NT2/D1 (cell line): ENCODE data around the gene PCBP2.

Source experiments
- DNase-seq: peaks from one replicate; pipeline ENCODE4 v3.0.0-alpha.2; 2011; ENCODE audit warnings: low read depth, low spot score
- H3K27me3 ChIP-seq: 2 replicates; pipeline ENCODE4 v1.6.0; 2011; ENCODE audit warnings: mild to moderate bottlenecking; ENCODE audit not compliant: insufficient read length, insufficient read depth
- H3K36me3 ChIP-seq: 2 replicates; pipeline ENCODE4 v1.6.1; 2011; ENCODE audit warnings: mild to moderate bottlenecking, low read length, mixed read lengths; ENCODE audit not compliant: insufficient read depth, insufficient read length
- H3K4me1 ChIP-seq: 2 replicates; pipeline ENCODE4 v1.5.1; 2011; ENCODE audit not compliant: insufficient read depth, insufficient read length
- H3K4me3 ChIP-seq: 2 replicates; pipeline ENCODE4 v1.5.1; 2011; ENCODE audit warnings: low read depth; ENCODE audit not compliant: insufficient read length
- H3K9ac ChIP-seq: 2 replicates; pipeline ENCODE4 v1.6.0; 2011; ENCODE audit warnings: low read depth; ENCODE audit not compliant: insufficient read length
- H3K9me3 ChIP-seq: 2 replicates; pipeline ENCODE4 v1.5.1; 2011; ENCODE audit warnings: mild to moderate bottlenecking, low read length; ENCODE audit not compliant: insufficient read depth
- SUZ12 ChIP-seq: IDR thresholded peaks from 2 replicates; pipeline ENCODE4 v1.6.1; 2011; ENCODE audit not compliant: insufficient read length, insufficient read depth; ENCODE audit errors: extremely low read depth
- YY1 ChIP-seq: IDR thresholded peaks from 2 replicates; pipeline ENCODE4 v1.6.1; 2011; ENCODE audit not compliant: insufficient read length, insufficient read depth
- ZNF274 ChIP-seq: IDR thresholded peaks from 2 replicates; pipeline ENCODE4 v1.6.1; 2011; ENCODE audit warnings: mild to moderate bottlenecking, low read depth, low read length

PCBP2 gene

GRCh38 chr12:53461059-53461458 is 9.2 kb downstream of the PCBP2 start:
- no peaks in the 10 kb centered on the region for H3K27me3 ChIP-seq
- peaks cover 98% of the 10 kb centered on the region for H3K36me3 ChIP-seq
- H3K9ac ChIP-seq: no peak overlapping the region
- TF ChIP-seq ZNF274: no peak
- no peak for TF ChIP-seq SUZ12
- no peak for TF ChIP-seq YY1
- no peak overlapping the region for H3K4me3 ChIP-seq
- H3K9me3 ChIP-seq: no peaks in the 10 kb centered on the region
- DNase-seq: no peak
- peaks cover 3% of the 10 kb centered on the region for H3K4me1 ChIP-seq

- Histone ChIP-seq H3K9me3 (no peaks in the 10 kb centered on the region), H3K9ac (no peak overlapping the region), H3K36me3 (peaks cover 98% of the 10 kb centered on the region), H3K27me3 (no peaks in the 10 kb centered on the region), H3K4me1 (peaks cover 3% of the 10 kb centered on the region), H3K4me3 (no peak overlapping the region)
- no peak for DNase-seq
- TF ChIP-seq ZNF274: no peak
- TF ChIP-seq SUZ12: no peak
- no peak for TF ChIP-seq YY1
These were observed 9.7 kb downstream of the PCBP2 start for GRCh38 chr12:53461591-53461990.

GRCh38 chr12:53462935-53463334 is 11.0 kb downstream of the PCBP2 start:
- DNase-seq: no peak
- TF ChIP-seq ZNF274: no peak
- TF ChIP-seq SUZ12: no peak
- TF ChIP-seq YY1: no peak
- no peak overlapping the region for H3K9ac ChIP-seq
- no peaks in the 10 kb centered on the region for H3K27me3 ChIP-seq
- H3K4me3 ChIP-seq: no peak overlapping the region
- no peaks in the 10 kb centered on the region for H3K9me3 ChIP-seq
- peaks cover 98% of the 10 kb centered on the region for H3K36me3 ChIP-seq
- H3K4me1 ChIP-seq: peaks cover 5% of the 10 kb centered on the region

GRCh38 chr12:53463802-53464560 is 12.1 kb downstream of the PCBP2 start:
- no peak for DNase-seq
- H3K4me1 ChIP-seq: peaks cover 5% of the 10 kb centered on the region
- no peaks in the 10 kb centered on the region for H3K27me3 ChIP-seq
- H3K36me3 ChIP-seq: peaks cover 99% of the 10 kb centered on the region
- TF ChIP-seq ZNF274: no peak
- no peak for TF ChIP-seq SUZ12
- no peak for TF ChIP-seq YY1
- no peak overlapping the region for H3K9ac ChIP-seq
- no peak overlapping the region for H3K4me3 ChIP-seq
- no peaks in the 10 kb centered on the region for H3K9me3 ChIP-seq

- Histone ChIP-seq H3K4me1 (peaks cover 5% of the 10 kb centered on the region), H3K27me3 (no peaks in the 10 kb centered on the region), H3K36me3 (peaks cover 99% of the 10 kb centered on the region), H3K9me3 (no peaks in the 10 kb centered on the region), H3K4me3 (no peak overlapping the region), H3K9ac (no peak overlapping the region)
- no peak for TF ChIP-seq SUZ12
- TF ChIP-seq ZNF274: no peak
- no peak for TF ChIP-seq YY1
- no peak for DNase-seq
These were observed 12.9 kb downstream of the PCBP2 start for GRCh38 chr12:53464685-53465418.

- H3K4me1 ChIP-seq: peaks cover 7% of the 10 kb centered on the region
- no peak for DNase-seq
- H3K4me3 ChIP-seq: no peak overlapping the region
- no peaks in the 10 kb centered on the region for H3K27me3 ChIP-seq
- H3K36me3 ChIP-seq: peaks cover 99% of the 10 kb centered on the region
- no peaks in the 10 kb centered on the region for H3K9me3 ChIP-seq
- H3K9ac ChIP-seq: no peak overlapping the region
- no peak for TF ChIP-seq ZNF274
- no peak for TF ChIP-seq YY1
- no peak for TF ChIP-seq SUZ12
These were observed 13.8 kb downstream of the PCBP2 start for GRCh38 chr12:53465679-53466078.

- peaks cover 97% of the 10 kb centered on the region for H3K36me3 ChIP-seq
- H3K9me3 ChIP-seq: no peaks in the 10 kb centered on the region
- no peaks in the 10 kb centered on the region for H3K27me3 ChIP-seq
- H3K9ac ChIP-seq: no peak overlapping the region
- H3K4me1 ChIP-seq: peaks cover 7% of the 10 kb centered on the region
- DNase-seq: no peak
- TF ChIP-seq ZNF274: no peak
- no peak for TF ChIP-seq SUZ12
- TF ChIP-seq YY1: no peak
- H3K4me3 ChIP-seq: no peak overlapping the region
These were observed 14.7 kb downstream of the PCBP2 start for GRCh38 chr12:53466640-53467039.
